GM19324 (cell line): ENCODE measurements around the gene NSG1.
"Not testable (repeated sequence)": the region's sequence is repeated elsewhere in the genome, so short reads cannot be mapped to it uniquely, and the experiment has no call there.

Source experiments
- ATAC-seq: cut with Tn5 transposase; IDR thresholded peaks from one replicate; pipeline ENCODE4 v1.9.1; 2021; ENCODE audit warnings: mild to moderate bottlenecking, moderate library complexity; ENCODE audit not compliant: unreplicated experiment, low FRiP score

NSG1 gene

DNA sequence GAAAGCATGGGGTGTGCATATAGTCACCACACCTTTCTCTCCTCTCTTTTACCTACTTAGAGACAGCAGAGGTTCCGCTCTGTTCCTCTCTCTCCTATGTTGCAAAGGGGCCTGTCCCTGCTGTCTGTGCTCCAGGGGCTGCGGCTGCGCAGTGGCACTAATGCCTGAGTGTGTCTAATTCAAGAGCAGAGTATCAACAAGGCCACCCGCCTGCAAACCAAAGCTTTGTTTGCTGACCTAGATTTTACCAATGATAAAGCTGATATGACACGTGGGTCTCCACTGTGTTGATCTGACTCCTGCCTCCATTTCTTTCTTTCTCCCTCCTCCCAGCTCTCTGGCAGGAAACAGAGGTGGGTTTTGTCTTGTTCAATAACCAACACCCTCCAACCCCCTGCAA is 74.9 kb downstream of the NSG1 start:
- ATAC-seq: no peak

DNA sequence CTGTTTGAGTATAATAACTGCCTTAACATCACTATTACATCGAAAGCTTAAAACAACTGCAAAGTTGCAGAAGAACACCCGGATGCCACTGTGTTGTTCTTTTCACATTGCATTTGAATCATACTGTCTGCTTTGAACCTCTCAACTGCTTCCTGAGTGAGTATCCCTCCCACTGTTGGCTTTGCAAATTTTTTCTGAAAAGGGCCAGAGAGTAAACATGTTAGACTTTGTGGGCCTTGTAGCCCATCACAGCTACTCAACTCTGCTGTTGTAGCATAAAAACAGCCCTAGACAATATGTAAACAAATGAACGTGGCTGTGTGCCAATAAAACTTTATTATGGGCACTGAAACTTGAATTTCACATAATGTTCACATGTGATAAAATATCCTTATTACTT is 76.1 kb downstream of the NSG1 start:
- ATAC-seq: no peak

DNA sequence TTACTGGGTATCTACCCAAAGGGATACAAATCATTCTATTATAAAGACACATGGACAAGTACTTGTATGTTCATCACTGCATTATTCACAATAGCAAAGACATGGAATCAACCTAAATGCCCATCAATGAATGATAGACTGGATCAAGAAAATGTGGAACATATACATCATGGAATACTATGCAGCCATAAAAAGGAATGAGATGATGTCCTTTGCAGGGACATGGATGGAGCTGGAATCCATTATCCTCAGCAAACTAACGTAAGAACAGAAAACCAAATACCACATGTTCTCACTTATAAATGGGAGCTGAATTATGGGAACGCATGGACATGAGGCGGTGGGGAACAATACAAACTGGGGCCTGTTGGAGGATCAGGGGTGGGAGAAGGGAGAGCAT is 78.3 kb downstream of the NSG1 start:
- ATAC-seq: not testable (repeated sequence)
